HepG2 (cell line): ENCODE results near the gene MORC3. TPM values are rescaled to one million over a fixed set of nuclear protein-coding genes. Genes with fewer than 3 reads are reported as not detected.

ENCODE experiments used
- GPN1 ChIP-seq: sonication (generic); formaldehyde crosslinking; IDR thresholded peaks from 2 replicates; pipeline ENCODE4 v1.5.1; 2020; ENCODE audit warnings: missing genetic modification reagents, borderline replicate concordance
- GTF3A ChIP-seq: sonication (generic); formaldehyde crosslinking; conservative IDR thresholded peaks from 2 replicates; pipeline ENCODE4 v1.4.0; 2020; ENCODE audit warnings: mild to moderate bottlenecking, missing genetic modification reagents
- MEIS2 ChIP-seq: sonication (generic); formaldehyde crosslinking; IDR thresholded peaks from 2 replicates; pipeline ENCODE4 v1.9.0; 2021; ENCODE audit warnings: mild to moderate bottlenecking, missing genetic modification reagents
- MIER3 ChIP-seq: IDR thresholded peaks from 2 replicates; pipeline ENCODE4 v1.6.1; 2016; ENCODE audit warnings: missing compliant biosample characterization, borderline replicate concordance
- NONO ChIP-seq, 2 experiments: fragments of 450-650 bp in 1 of 2; sonication (generic) in 1 of 2; formaldehyde crosslinking in 1 of 2; IDR thresholded peaks in 1 of 2; conservative IDR thresholded peaks in 1 of 2; 2 replicates each; pipeline versions ENCODE4 v1.6.1 to v1.8.0; 2017 to 2022; ENCODE audit warnings: mild to moderate bottlenecking in 1 of 2, missing genetic modification reagents in 1 of 2, moderate library complexity in 1 of 2
- SIN3A ChIP-seq: IDR thresholded peaks from 2 replicates; pipeline ENCODE4 v1.6.1; 2011; ENCODE audit warnings: low read depth, mild to moderate bottlenecking, control low read depth, low read length, borderline replicate concordance
- WIZ ChIP-seq: sonication (generic); formaldehyde crosslinking; IDR thresholded peaks from 2 replicates; pipeline ENCODE4 v1.5.1; 2020; ENCODE audit warnings: mild to moderate bottlenecking, missing genetic modification reagents
- ZC3H13 ChIP-seq: sonication (generic); formaldehyde crosslinking; IDR thresholded peaks from 2 replicates; pipeline ENCODE4 v1.8.1; 2023; ENCODE audit warnings: mild to moderate bottlenecking, missing genetic modification reagents, moderate library complexity
- ZKSCAN5 ChIP-seq: sonication (generic); formaldehyde crosslinking; IDR thresholded peaks from 2 replicates; pipeline ENCODE4 v1.5.1; 2020; ENCODE audit warnings: mild to moderate bottlenecking, missing genetic modification reagents
- ZKSCAN8 ChIP-seq: IDR thresholded peaks from 2 replicates; pipeline ENCODE4 v1.6.1; 2016; ENCODE audit warnings: borderline replicate concordance, missing genetic modification reagents, missing compliant biosample characterization
- ZNF225 ChIP-seq: sonication (generic); formaldehyde crosslinking; IDR thresholded peaks from 2 replicates; pipeline ENCODE4 v1.4.0; 2020; ENCODE audit warnings: mild to moderate bottlenecking, missing genetic modification reagents
- ZNF260 ChIP-seq: sonication (generic); formaldehyde crosslinking; IDR thresholded peaks from 2 replicates; pipeline ENCODE4 v1.4.0; 2020; ENCODE audit warnings: missing genetic modification reagents, low read depth, mild to moderate bottlenecking, borderline replicate concordance
- ZNF383 ChIP-seq: sonication (generic); formaldehyde crosslinking; IDR thresholded peaks from 2 replicates; pipeline ENCODE4 v1.4.0; 2020; ENCODE audit warnings: missing genetic modification reagents, mild to moderate bottlenecking, borderline replicate concordance
- ZNF546 ChIP-seq: sonication (generic); formaldehyde crosslinking; conservative IDR thresholded peaks from 2 replicates; pipeline ENCODE4 v1.8.1; 2023; ENCODE audit warnings: mild to moderate bottlenecking, missing genetic modification reagents
- ZNF674 ChIP-seq: sonication (generic); formaldehyde crosslinking; IDR thresholded peaks from 2 replicates; pipeline ENCODE4 v1.5.0; 2020; ENCODE audit warnings: low read depth, mild to moderate bottlenecking, missing genetic modification reagents
- polyA plus RNA-seq, 8 experiments: library from polyadenylated mRNA; depleted of rRNA in 3 of 8; stranded (reverse) in 7 of 8; unstranded in 1 of 8; fragments of >200 nt; fragmentation: Illumina TruSeq in 4 of 8; extraction: Trizol in 4 of 8; gene quantifications; 2 replicates each; pipeline versions ENCODE4 v1.2.1 to v1.2.3, GENCODE V29; 2011 to 2016; ENCODE audit warnings: low read depth in 4 of 8, missing spikeins in 1 of 8, mixed read lengths in 1 of 8; ENCODE audit not compliant: insufficient read depth in 1 of 8
- total RNA-seq, 5 experiments: library from RNA; depleted of rRNA; stranded (reverse); fragments of >200 nt; fragmentation: Illumina TruSeq; extraction: Trizol; gene quantifications; 2 replicates each; pipeline ENCODE4 v1.2.3, GENCODE V29; 2016; ENCODE audit warnings: low read depth in 1 of 5
- TF ChIP-seq, protein P1 (sequence below): sonication (generic); formaldehyde crosslinking; IDR thresholded peaks from 2 replicates; pipeline ENCODE4 v1.4.0; 2020; ENCODE audit warnings: low read depth, missing genetic modification reagents
- TF ChIP-seq, protein P2 (sequence below), 2 experiments: sonication (generic) in 1 of 2; formaldehyde crosslinking in 1 of 2; IDR thresholded peaks; 2 replicates each; pipeline versions ENCODE4 v1.4.0 to v1.6.1; 2018 to 2020; ENCODE audit warnings: missing genetic modification reagents in 2 of 2, borderline replicate concordance in 1 of 2, low read depth in 1 of 2, mild to moderate bottlenecking in 1 of 2, missing biosample characterization in 1 of 2
- TF ChIP-seq, protein P3 (sequence below): IDR thresholded peaks from 2 replicates; pipeline ENCODE4 v1.6.1; 2016; ENCODE audit warnings: mild to moderate bottlenecking
- TF ChIP-seq, protein P4 (sequence below): IDR thresholded peaks from 2 replicates; pipeline ENCODE4 v1.6.1; 2016; ENCODE audit warnings: low read depth

The MORC3 gene
- total and polyA plus RNA-seq, 2 of the 13 experiments (the other 11 are each of a cell fraction or from before 2014, with no cell fraction given) = 12.9 to 19.5 TPM

DNA sequence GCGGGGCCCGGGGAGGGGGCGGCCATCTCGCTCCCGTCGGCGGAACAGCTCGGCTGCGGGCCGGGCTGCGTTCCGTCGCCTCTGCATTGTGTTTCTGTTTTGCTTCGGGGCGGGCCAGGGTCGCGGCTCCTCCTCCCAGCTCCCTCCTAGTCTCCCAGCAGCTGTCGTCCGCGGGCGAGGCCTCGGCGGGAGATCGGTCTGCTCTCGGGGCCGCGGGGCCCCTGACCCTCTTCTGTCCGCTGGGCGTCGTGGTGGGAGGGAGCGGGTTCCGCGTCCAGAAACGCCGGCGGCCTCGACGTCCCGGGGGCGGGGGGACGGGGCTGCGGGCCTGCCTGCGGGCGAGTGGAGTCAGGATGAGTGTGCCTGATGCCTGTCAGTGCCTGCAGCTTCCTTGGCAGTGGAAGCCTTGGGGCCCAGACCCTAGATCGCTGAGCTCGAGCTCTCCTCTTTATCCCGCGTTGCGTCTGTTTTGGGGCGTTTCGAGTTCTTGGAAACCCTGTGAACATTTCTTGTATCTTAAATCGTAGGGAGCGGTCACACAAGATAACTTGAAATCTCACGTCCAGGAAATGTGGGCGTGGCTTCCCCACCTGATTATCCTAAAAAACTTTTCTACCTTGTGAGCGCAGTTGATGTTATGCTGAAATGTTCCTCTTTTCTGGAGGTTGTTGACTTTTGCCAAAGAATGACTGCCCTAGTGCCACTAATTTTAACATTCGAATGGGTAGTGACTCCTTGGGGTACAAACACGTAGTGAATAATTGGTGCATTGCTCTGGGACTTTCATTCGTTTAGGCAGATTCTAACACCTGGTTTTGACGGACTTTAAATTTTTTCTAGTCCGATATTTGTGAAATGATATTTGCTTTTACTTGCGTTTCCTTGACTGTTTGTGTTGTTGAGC, 676 bp downstream of the MORC3 start (continued):
- no peak for TF ChIP-seq ZKSCAN8 (CRISPR knock-in tag)
- TF ChIP-seq, protein P1, sequence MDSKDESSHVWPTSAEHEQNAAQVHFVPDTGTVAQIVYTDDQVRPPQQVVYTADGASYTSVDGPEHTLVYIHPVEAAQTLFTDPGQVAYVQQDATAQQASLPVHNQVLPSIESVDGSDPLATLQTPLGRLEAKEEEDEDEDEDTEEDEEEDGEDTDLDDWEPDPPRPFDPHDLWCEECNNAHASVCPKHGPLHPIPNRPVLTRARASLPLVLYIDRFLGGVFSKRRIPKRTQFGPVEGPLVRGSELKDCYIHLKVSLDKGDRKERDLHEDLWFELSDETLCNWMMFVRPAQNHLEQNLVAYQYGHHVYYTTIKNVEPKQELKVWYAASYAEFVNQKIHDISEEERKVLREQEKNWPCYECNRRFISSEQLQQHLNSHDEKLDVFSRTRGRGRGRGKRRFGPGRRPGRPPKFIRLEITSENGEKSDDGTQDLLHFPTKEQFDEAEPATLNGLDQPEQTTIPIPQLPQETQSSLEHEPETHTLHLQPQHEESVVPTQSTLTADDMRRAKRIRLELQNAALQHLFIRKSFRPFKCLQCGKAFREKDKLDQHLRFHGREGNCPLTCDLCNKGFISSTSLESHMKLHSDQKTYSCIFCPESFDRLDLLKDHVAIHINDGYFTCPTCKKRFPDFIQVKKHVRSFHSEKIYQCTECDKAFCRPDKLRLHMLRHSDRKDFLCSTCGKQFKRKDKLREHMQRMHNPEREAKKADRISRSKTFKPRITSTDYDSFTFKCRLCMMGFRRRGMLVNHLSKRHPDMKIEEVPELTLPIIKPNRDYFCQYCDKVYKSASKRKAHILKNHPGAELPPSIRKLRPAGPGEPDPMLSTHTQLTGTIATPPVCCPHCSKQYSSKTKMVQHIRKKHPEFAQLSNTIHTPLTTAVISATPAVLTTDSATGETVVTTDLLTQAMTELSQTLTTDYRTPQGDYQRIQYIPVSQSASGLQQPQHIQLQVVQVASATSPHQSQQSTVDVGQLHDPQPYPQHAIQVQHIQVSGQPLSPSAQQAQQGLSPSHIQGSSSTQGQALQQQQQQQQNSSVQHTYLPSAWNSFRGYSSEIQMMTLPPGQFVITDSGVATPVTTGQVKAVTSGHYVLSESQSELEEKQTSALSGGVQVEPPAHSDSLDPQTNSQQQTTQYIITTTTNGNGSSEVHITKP (CRISPR knock-in tag) = no peak
- TF ChIP-seq, protein P2, sequence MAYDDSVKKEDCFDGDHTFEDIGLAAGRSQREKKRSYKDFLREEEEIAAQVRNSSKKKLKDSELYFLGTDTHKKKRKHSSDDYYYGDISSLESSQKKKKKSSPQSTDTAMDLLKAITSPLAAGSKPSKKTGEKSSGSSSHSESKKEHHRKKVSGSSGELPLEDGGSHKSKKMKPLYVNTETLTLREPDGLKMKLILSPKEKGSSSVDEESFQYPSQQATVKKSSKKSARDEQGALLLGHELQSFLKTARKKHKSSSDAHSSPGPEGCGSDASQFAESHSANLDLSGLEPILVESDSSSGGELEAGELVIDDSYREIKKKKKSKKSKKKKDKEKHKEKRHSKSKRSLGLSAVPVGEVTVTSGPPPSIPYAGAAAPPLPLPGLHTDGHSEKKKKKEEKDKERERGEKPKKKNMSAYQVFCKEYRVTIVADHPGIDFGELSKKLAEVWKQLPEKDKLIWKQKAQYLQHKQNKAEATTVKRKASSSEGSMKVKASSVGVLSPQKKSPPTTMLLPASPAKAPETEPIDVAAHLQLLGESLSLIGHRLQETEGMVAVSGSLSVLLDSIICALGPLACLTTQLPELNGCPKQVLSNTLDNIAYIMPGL (CRISPR knock-in tag; IDR thresholded peaks at IDR 0.05; ENCODE audit: borderline replicate concordance in 1 of 2, low read depth in 1 of 2) = 0 out of 4 replicates have a peak, but pooled peaks of 1 of the 2 experiments have one; percentile 22
- TF ChIP-seq MIER3 (CRISPR knock-in tag) = 0 out of 2 replicates have a peak, but pooled peaks have one; percentile 47
- TF ChIP-seq ZNF260 (CRISPR knock-in tag) = no peak
- TF ChIP-seq ZNF383 (CRISPR knock-in tag) = no peak
- TF ChIP-seq ZNF546 (CRISPR knock-in tag) = no peak
- TF ChIP-seq ZNF225 (CRISPR knock-in tag) = no peak
- no peak for TF ChIP-seq NONO (IDR thresholded peaks at IDR 0.05)
- TF ChIP-seq NONO (CRISPR knock-in tag; conservative IDR thresholded peaks at IDR 0.05) = no peak
- no peak; the same call in 1 of the 2 replicates for TF ChIP-seq WIZ (CRISPR knock-in tag)
- TF ChIP-seq MEIS2 (CRISPR knock-in tag) = no peak
- TF ChIP-seq GTF3A = no peak
- TF ChIP-seq SIN3A = peak; percentile 31; the same call in 1 of the 2 replicates
- TF ChIP-seq, protein P3, sequence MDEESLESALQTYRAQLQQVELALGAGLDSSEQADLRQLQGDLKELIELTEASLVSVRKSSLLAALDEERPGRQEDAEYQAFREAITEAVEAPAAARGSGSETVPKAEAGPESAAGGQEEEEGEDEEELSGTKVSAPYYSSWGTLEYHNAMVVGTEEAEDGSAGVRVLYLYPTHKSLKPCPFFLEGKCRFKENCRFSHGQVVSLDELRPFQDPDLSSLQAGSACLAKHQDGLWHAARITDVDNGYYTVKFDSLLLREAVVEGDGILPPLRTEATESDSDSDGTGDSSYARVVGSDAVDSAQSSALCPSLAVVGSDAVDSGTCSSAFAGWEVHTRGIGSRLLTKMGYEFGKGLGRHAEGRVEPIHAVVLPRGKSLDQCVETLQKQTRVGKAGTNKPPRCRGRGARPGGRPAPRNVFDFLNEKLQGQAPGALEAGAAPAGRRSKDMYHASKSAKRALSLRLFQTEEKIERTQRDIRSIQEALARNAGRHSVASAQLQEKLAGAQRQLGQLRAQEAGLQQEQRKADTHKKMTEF (CRISPR knock-in tag) = no peak
- no peak for TF ChIP-seq ZKSCAN5 (CRISPR knock-in tag)
- TF ChIP-seq, protein P4, sequence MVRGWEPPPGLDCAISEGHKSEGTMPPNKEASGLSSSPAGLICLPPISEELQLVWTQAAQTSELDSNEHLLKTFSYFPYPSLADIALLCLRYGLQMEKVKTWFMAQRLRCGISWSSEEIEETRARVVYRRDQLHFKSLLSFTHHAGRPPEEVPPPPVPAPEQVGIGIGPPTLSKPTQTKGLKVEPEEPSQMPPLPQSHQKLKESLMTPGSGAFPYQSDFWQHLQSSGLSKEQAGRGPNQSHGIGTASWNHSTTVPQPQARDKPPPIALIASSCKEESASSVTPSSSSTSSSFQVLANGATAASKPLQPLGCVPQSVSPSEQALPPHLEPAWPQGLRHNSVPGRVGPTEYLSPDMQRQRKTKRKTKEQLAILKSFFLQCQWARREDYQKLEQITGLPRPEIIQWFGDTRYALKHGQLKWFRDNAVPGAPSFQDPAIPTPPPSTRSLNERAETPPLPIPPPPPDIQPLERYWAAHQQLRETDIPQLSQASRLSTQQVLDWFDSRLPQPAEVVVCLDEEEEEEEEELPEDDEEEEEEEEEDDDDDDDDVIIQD (CRISPR knock-in tag) = no peak
- no peak for TF ChIP-seq GPN1 (CRISPR knock-in tag)
- no peak for TF ChIP-seq ZNF674
- no peak for TF ChIP-seq ZC3H13 (CRISPR knock-in tag)
